Panc1 (cell line): ENCODE data around the gene SMYD2. TPM values are rescaled to one million over a fixed set of nuclear protein-coding genes. Genes with fewer than 3 reads are reported as not detected.

Experiments
- ATAC-seq: fragments of 200-7000 bp; cut with Tn5 transposase; 2 replicates; pipeline ENCODE4 v1.9.1; 2020; ENCODE audit warnings: mild to moderate bottlenecking, moderate library complexity
- BruUV-seq: library from RNA; stranded (reverse); fragments of 400-500 nt; replicated peaks from 2 replicates; lab custom pipeline; 2021; lab: Mats Ljungman, UMichigan
- CTCF ChIA-PET: fragments of 300-600 bp; sonication (Branson Sonifier 250); formaldehyde crosslinking; loops from one replicate; lab custom pipeline; 2022; ENCODE audit warnings: antibody characterized with exemption; lab: Charles Lee
- POLR2A ChIA-PET: fragments of 300-600 bp; sonication (Branson Sonifier 250); formaldehyde crosslinking; loops from one replicate; lab custom pipeline; 2022; ENCODE audit warnings: antibody characterized with exemption; lab: Charles Lee
- DNase-seq: peaks from one replicate; pipeline ENCODE4 v3.0.0-alpha.2; 2010; ENCODE audit warnings: low read depth, low spot score
- H3K27ac ChIP-seq: 2 replicates; pipeline ENCODE4 v1.5.1; 2011; ENCODE audit warnings: mild to moderate bottlenecking, low read length, inconsistent platforms
- H3K27me3 ChIP-seq: fragments of 200-500 bp; sonication (Bioruptor generic); 2 replicates; pipeline ENCODE4 v1.6.0; 2014; ENCODE audit warnings: low read length, inconsistent platforms; ENCODE audit not compliant: control insufficient read depth, insufficient read depth
- H3K36me3 ChIP-seq: fragments of 200-500 bp; sonication (Bioruptor generic); 2 replicates; pipeline ENCODE4 v1.5.1; 2014; ENCODE audit warnings: inconsistent platforms, mild to moderate bottlenecking, low read length, moderate library complexity; ENCODE audit not compliant: control insufficient read depth, insufficient read depth
- H3K4me1 ChIP-seq: 2 replicates; pipeline ENCODE4 v1.5.1; 2011; ENCODE audit warnings: inconsistent platforms, mild to moderate bottlenecking, low read length, moderate library complexity; ENCODE audit not compliant: control insufficient read depth, insufficient read depth
- H3K4me3 ChIP-seq, 2 experiments: 2 replicates each; pipeline ENCODE4 v1.5.1; 2011 to 2012; ENCODE audit warnings: low read depth in 2 of 2, low read length in 2 of 2, mild to moderate bottlenecking in 2 of 2, inconsistent platforms in 1 of 2, moderate library complexity in 1 of 2
- H3K9me3 ChIP-seq: fragments of 200-500 bp; sonication (Bioruptor generic); 2 replicates; pipeline ENCODE4 v1.5.1; 2014; ENCODE audit warnings: low read depth, mild to moderate bottlenecking, inconsistent platforms, low read length, moderate library complexity; ENCODE audit not compliant: control insufficient read depth, insufficient read depth
- CTCF ChIP-seq: fragments of 450-650 bp; IDR thresholded peaks from 2 replicates; pipeline ENCODE4 v1.5.1; 2017; ENCODE audit warnings: mild to moderate bottlenecking
- POLR2AphosphoS5 ChIP-seq: IDR thresholded peaks from 2 replicates; pipeline ENCODE4 v1.6.1; 2012; ENCODE audit warnings: mild to moderate bottlenecking, low read depth, low read length, moderate library complexity
- REST ChIP-seq, 2 experiments: IDR thresholded peaks; 2 replicates each; pipeline ENCODE4 v1.6.1; 2011 to 2012; ENCODE audit warnings: low read depth in 2 of 2, control low read depth in 1 of 2, low read length in 1 of 2, mild to moderate bottlenecking in 1 of 2, moderate library complexity in 1 of 2; ENCODE audit not compliant: insufficient read depth in 1 of 2
- SIN3A ChIP-seq: IDR thresholded peaks from 2 replicates; pipeline ENCODE4 v1.6.1; 2012; ENCODE audit warnings: low read depth, mild to moderate bottlenecking, low read length, moderate library complexity, borderline replicate concordance; ENCODE audit not compliant: insufficient read depth
- TCF7L2 ChIP-seq: IDR thresholded peaks from 2 replicates; pipeline ENCODE4 v1.6.1; 2011; ENCODE audit warnings: mild to moderate bottlenecking, low read depth, low read length, inconsistent platforms
- in situ Hi-C: cut with HindIII; loops from 2 replicates; pipeline ENCODE4 v1.10.0; 2016; ENCODE audit warnings: low sequenced_read_pairs, low pct_unique_long_range_greater_than_20kb
- intact Hi-C: fragments of 100-400 bp; cut with micrococcal nuclease; formaldehyde crosslinking; loops from one replicate; pipeline ENCODE4 v1.10.0; 2022; ENCODE audit not compliant: unreplicated experiment
- total RNA-seq: library from RNA; stranded (reverse); gene quantifications from one replicate; pipeline ENCODE4 v1.2.1, GENCODE V29; 2021; ENCODE audit not compliant: unreplicated experiment

The SMYD2 gene
- total RNA-seq, 1 experiment from 2014 or later: 31.0 TPM

GRCh38 chr1:214285610-214286440, 4.9 kb downstream of the SMYD2 start:
- no TSS peak for BruUV-seq
- DNase-seq: no peak
- no peak overlapping the region for H3K4me3 ChIP-seq
- TF ChIP-seq REST (IDR thresholded peaks at IDR 0.05; ENCODE audit: insufficient read depth in 1 of 2, low read depth in 2 of 2, low read length in 1 of 2) (no peak), POLR2AphosphoS5 (no peak), CTCF (no peak), TCF7L2 (no peak), SIN3A (no peak)
- POLR2A ChIA-PET: no interaction called here
- H3K36me3 ChIP-seq: no peaks in the 10 kb centered on the region
- H3K4me1 ChIP-seq: peaks cover 5% of the 10 kb centered on the region; the same call in 1 of the 2 replicates
- in situ Hi-C loops: no loop called here
- intact Hi-C loops: no loop called here
- H3K9me3 ChIP-seq: no peaks in the 10 kb centered on the region
- CTCF ChIA-PET: interaction anchor here (0.6 kb wide), 1 partner anchor 243 kb away, joined by 3 read pairs; no protein-coding TSS in a partner anchor
- ATAC-seq: no peak
- H3K27ac ChIP-seq: no peak overlapping the region
- no peaks in the 10 kb centered on the region for H3K27me3 ChIP-seq

- TF ChIP-seq REST (IDR thresholded peaks at IDR 0.05; ENCODE audit: insufficient read depth in 1 of 2, low read depth in 2 of 2, low read length in 1 of 2): no peak
- TF ChIP-seq CTCF: no peak
- no peak for TF ChIP-seq SIN3A
- TF ChIP-seq POLR2AphosphoS5: no peak
- no peak for TF ChIP-seq TCF7L2
- Histone ChIP-seq H3K27ac (no peak overlapping the region), H3K9me3 (no peaks in the 10 kb centered on the region), H3K36me3 (no peaks in the 10 kb centered on the region), H3K4me3 (no peak overlapping the region), H3K27me3 (no peaks in the 10 kb centered on the region), H3K4me1 (no peaks in the 10 kb centered on the region)
- intact Hi-C loops (no loop called here), in situ Hi-C loops (no loop called here)
- no TSS peak for BruUV-seq
- DNase-seq (no peak), ATAC-seq (no peak)
- POLR2A ChIA-PET: no interaction called here
- CTCF ChIA-PET: no interaction called here
Measured at GRCh38 chr1:214287884-214288283, 6.9 kb downstream of the SMYD2 start.
